ENCODE data around the gene DUSP9.

The DUSP9 gene

GRCh38 chrX:153626863-153627674 lies 19.9 kb upstream of the DUSP9 start:
- no peak for DNase-seq (ENCODE audit: low read depth)
- no peak overlapping the region for H3K4me3 ChIP-seq (ENCODE audit: low read length)
- no peak for TF ChIP-seq CTCF (IDR thresholded peaks at IDR 0.05; ENCODE audit: insufficient read depth, low read depth, low read length, missing control alignments)

- H3K4me3 ChIP-seq (ENCODE audit: low read length) = no peak overlapping the region
- TF ChIP-seq CTCF (IDR thresholded peaks at IDR 0.05; ENCODE audit: insufficient read depth, low read depth, low read length, missing control alignments) = no peak
- DNase-seq (ENCODE audit: low read depth) = peak; percentile 42
Observed at GRCh38 chrX:153627675-153628111, 19.3 kb upstream of the DUSP9 start.

GRCh38 chrX:153628129-153628528 lies 18.9 kb upstream of the DUSP9 start:
- no peak for TF ChIP-seq CTCF (IDR thresholded peaks at IDR 0.05; ENCODE audit: insufficient read depth, low read depth, low read length, missing control alignments)
- no peak for DNase-seq (ENCODE audit: low read depth)

GRCh38 chrX:153628665-153629064 lies 18.3 kb upstream of the DUSP9 start:
- no peak for TF ChIP-seq CTCF (IDR thresholded peaks at IDR 0.05; ENCODE audit: insufficient read depth, low read depth, low read length, missing control alignments)
- no peak overlapping the region for H3K4me3 ChIP-seq (ENCODE audit: low read length)
- DNase-seq (ENCODE audit: low read depth) = no peak

More at GRCh38 chrX:153628129-153628528, 18.9 kb upstream of the DUSP9 start:
- no peak overlapping the region for H3K4me3 ChIP-seq (ENCODE audit: low read length)

- no peak overlapping the region for H3K4me3 ChIP-seq (ENCODE audit: low read length)
- no peak for TF ChIP-seq CTCF (IDR thresholded peaks at IDR 0.05; ENCODE audit: insufficient read depth, low read depth, low read length, missing control alignments)
- DNase-seq (ENCODE audit: low read depth) = no peak
Observed at GRCh38 chrX:153631346-153631745, 15.7 kb upstream of the DUSP9 start.

- no peak for TF ChIP-seq CTCF (IDR thresholded peaks at IDR 0.05; ENCODE audit: insufficient read depth, low read depth, low read length, missing control alignments)
- DNase-seq (ENCODE audit: low read depth) = no peak
- no peak overlapping the region for H3K4me3 ChIP-seq (ENCODE audit: low read length)
Observed at GRCh38 chrX:153631907-153632594, 15.0 kb upstream of the DUSP9 start.

All from epithelial cell of esophagus (primary cell).